K562 (cell line): Measurements from ENCODE around the gene CKS2. TPM values are rescaled to one million over a fixed set of nuclear protein-coding genes. Genes with fewer than 3 reads are reported as not detected.

ENCODE experiments used
- HCFC1 ChIP-seq: IDR thresholded peaks from 2 replicates; pipeline ENCODE4 v1.6.1; 2012; ENCODE audit warnings: low read depth, low read length, improper control_type of control experiment
- HNRNPK ChIP-seq: fragments of 200-400 bp; formaldehyde crosslinking; IDR thresholded peaks from one replicate; pipeline ENCODE4 v1.6.1; 2018; ENCODE audit warnings: mild to moderate bottlenecking, low read depth, low read length; ENCODE audit not compliant: poor library complexity, severe bottlenecking
- ILF3 ChIP-seq: fragments of 450-650 bp; IDR thresholded peaks from 2 replicates; pipeline ENCODE4 v1.6.1; 2018; ENCODE audit warnings: antibody characterized with exemption, mild to moderate bottlenecking, moderate library complexity, borderline replicate concordance
- MTA2 ChIP-seq: fragments of 450-650 bp; IDR thresholded peaks from 2 replicates; pipeline ENCODE4 v1.6.1; 2016; ENCODE audit warnings: low read depth
- NFATC3 ChIP-seq: fragments of 450-650 bp; IDR thresholded peaks from 2 replicates; pipeline ENCODE4 v1.6.1; 2017; ENCODE audit warnings: mild to moderate bottlenecking
- OTX1 ChIP-seq: fragments of 450-650 bp; formaldehyde crosslinking; IDR thresholded peaks from 2 replicates; pipeline ENCODE4 v1.4.0; 2022; ENCODE audit warnings: mild to moderate bottlenecking
- U2AF1 ChIP-seq: fragments of 200-400 bp; formaldehyde crosslinking; optimal IDR thresholded peaks from 2 replicates; pipeline ENCODE3; 2017; ENCODE audit warnings: mild to moderate bottlenecking, low read depth, low read length, moderate library complexity
- XRCC4 ChIP-seq: IDR thresholded peaks from one replicate; pipeline ENCODE4 v1.6.1; 2011; ENCODE audit not compliant: insufficient read depth, insufficient read length; ENCODE audit errors: extremely low read depth
- XRCC5 ChIP-seq: fragments of 200-400 bp; formaldehyde crosslinking; IDR thresholded peaks from 2 replicates; pipeline ENCODE4 v1.6.1; 2017; ENCODE audit warnings: low read depth, mild to moderate bottlenecking, low read length
- polyA plus RNA-seq, 8 experiments: library from polyadenylated mRNA; depleted of rRNA in 4 of 8; stranded (reverse) in 5 of 8; unstranded in 3 of 8; fragments of >200 nt; fragmentation: Nextera tagmentation in 2 of 8; fragmentation: Illumina TruSeq in 1 of 8; extraction: Ambion mirVana in 2 of 8; extraction: Trizol in 1 of 8; gene quantifications; 2 replicates each; pipeline versions ENCODE4 v1.2.1 to v1.2.3, GENCODE V29; 2011 to 2014; ENCODE audit warnings: inconsistent platforms in 1 of 8, missing spikeins in 1 of 8
- total RNA-seq, 7 experiments: library from RNA; depleted of rRNA in 6 of 7; stranded (reverse); fragments of >200 nt in 6 of 7; fragmentation: Illumina TruSeq in 2 of 7; extraction: Trizol in 2 of 7; gene quantifications; 2 replicates each; pipeline versions ENCODE4 v1.2.1 to v1.2.3, GENCODE V29; 2011 to 2021; ENCODE audit warnings: low replicate concordance in 1 of 7
- TF ChIP-seq, protein P1 (sequence below): sonication (generic); formaldehyde crosslinking; IDR thresholded peaks from 2 replicates; pipeline ENCODE4 v1.8.0; 2022; ENCODE audit warnings: mild to moderate bottlenecking, low read depth, missing genetic modification reagents
- TF ChIP-seq, protein P2 (sequence below): fragments of 200-600 bp; sonication (generic); IDR thresholded peaks from one replicate; pipeline ENCODE4 v1.6.1; 2012; ENCODE audit warnings: mild to moderate bottlenecking, low read depth, low read length, inconsistent platforms

Gene CKS2
- total and polyA plus RNA-seq, 9 of the 15 experiments (the other 6 are each of a cell fraction or from before 2014, with no cell fraction given) = 123 to 941 (median 321) TPM

DNA sequence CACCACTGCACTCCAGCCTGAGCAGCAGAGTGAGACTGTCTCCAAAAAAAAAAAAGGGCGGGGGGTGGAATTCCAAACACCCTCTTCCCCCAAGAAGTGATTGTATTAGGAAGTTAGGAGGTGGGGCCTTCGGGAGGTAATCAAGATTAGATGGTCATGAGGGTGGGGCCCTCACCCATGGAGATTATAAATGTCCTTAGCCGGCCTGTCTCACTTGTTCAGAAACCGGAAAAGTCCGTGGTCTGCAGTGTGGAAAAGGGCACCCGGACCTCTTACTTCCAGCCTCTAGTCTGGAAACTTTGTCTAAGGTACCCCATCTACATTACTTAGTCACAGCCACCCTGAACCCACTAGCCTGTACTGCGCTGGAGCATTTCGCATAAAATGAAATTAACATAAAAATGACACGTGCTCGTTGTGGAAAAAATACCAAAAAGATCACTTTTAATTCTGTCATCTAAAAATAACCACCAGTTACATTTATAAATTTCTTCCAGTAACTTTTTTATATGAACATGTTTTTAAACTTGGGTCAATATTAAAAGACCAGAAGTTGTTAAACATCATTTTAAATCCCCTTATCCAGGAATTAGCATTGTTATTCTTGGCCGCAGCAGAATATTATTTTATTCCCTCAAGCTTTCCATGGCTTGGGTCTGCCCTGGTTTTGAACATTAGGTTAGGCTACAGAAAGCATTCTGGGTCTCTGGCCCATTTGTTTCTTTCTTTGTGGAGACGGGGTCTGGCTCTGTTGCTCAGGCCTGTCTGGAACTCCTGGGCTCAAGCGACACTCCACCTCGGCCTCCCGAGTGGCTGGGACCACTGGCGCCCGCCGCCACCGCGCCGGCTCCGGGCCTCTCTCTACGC, 1.2 kb upstream of the CKS2 start (continued):
- TF ChIP-seq, protein P1, sequence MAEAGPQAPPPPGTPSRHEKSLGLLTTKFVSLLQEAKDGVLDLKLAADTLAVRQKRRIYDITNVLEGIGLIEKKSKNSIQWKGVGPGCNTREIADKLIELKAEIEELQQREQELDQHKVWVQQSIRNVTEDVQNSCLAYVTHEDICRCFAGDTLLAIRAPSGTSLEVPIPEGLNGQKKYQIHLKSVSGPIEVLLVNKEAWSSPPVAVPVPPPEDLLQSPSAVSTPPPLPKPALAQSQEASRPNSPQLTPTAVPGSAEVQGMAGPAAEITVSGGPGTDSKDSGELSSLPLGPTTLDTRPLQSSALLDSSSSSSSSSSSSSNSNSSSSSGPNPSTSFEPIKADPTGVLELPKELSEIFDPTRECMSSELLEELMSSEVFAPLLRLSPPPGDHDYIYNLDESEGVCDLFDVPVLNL (CRISPR knock-in tag) = no peak
- no peak for TF ChIP-seq HNRNPK
- TF ChIP-seq XRCC5 = no peak
- 0 out of 2 replicates have a peak, but pooled peaks have one; percentile 43 for TF ChIP-seq ILF3
- TF ChIP-seq, protein P2, sequence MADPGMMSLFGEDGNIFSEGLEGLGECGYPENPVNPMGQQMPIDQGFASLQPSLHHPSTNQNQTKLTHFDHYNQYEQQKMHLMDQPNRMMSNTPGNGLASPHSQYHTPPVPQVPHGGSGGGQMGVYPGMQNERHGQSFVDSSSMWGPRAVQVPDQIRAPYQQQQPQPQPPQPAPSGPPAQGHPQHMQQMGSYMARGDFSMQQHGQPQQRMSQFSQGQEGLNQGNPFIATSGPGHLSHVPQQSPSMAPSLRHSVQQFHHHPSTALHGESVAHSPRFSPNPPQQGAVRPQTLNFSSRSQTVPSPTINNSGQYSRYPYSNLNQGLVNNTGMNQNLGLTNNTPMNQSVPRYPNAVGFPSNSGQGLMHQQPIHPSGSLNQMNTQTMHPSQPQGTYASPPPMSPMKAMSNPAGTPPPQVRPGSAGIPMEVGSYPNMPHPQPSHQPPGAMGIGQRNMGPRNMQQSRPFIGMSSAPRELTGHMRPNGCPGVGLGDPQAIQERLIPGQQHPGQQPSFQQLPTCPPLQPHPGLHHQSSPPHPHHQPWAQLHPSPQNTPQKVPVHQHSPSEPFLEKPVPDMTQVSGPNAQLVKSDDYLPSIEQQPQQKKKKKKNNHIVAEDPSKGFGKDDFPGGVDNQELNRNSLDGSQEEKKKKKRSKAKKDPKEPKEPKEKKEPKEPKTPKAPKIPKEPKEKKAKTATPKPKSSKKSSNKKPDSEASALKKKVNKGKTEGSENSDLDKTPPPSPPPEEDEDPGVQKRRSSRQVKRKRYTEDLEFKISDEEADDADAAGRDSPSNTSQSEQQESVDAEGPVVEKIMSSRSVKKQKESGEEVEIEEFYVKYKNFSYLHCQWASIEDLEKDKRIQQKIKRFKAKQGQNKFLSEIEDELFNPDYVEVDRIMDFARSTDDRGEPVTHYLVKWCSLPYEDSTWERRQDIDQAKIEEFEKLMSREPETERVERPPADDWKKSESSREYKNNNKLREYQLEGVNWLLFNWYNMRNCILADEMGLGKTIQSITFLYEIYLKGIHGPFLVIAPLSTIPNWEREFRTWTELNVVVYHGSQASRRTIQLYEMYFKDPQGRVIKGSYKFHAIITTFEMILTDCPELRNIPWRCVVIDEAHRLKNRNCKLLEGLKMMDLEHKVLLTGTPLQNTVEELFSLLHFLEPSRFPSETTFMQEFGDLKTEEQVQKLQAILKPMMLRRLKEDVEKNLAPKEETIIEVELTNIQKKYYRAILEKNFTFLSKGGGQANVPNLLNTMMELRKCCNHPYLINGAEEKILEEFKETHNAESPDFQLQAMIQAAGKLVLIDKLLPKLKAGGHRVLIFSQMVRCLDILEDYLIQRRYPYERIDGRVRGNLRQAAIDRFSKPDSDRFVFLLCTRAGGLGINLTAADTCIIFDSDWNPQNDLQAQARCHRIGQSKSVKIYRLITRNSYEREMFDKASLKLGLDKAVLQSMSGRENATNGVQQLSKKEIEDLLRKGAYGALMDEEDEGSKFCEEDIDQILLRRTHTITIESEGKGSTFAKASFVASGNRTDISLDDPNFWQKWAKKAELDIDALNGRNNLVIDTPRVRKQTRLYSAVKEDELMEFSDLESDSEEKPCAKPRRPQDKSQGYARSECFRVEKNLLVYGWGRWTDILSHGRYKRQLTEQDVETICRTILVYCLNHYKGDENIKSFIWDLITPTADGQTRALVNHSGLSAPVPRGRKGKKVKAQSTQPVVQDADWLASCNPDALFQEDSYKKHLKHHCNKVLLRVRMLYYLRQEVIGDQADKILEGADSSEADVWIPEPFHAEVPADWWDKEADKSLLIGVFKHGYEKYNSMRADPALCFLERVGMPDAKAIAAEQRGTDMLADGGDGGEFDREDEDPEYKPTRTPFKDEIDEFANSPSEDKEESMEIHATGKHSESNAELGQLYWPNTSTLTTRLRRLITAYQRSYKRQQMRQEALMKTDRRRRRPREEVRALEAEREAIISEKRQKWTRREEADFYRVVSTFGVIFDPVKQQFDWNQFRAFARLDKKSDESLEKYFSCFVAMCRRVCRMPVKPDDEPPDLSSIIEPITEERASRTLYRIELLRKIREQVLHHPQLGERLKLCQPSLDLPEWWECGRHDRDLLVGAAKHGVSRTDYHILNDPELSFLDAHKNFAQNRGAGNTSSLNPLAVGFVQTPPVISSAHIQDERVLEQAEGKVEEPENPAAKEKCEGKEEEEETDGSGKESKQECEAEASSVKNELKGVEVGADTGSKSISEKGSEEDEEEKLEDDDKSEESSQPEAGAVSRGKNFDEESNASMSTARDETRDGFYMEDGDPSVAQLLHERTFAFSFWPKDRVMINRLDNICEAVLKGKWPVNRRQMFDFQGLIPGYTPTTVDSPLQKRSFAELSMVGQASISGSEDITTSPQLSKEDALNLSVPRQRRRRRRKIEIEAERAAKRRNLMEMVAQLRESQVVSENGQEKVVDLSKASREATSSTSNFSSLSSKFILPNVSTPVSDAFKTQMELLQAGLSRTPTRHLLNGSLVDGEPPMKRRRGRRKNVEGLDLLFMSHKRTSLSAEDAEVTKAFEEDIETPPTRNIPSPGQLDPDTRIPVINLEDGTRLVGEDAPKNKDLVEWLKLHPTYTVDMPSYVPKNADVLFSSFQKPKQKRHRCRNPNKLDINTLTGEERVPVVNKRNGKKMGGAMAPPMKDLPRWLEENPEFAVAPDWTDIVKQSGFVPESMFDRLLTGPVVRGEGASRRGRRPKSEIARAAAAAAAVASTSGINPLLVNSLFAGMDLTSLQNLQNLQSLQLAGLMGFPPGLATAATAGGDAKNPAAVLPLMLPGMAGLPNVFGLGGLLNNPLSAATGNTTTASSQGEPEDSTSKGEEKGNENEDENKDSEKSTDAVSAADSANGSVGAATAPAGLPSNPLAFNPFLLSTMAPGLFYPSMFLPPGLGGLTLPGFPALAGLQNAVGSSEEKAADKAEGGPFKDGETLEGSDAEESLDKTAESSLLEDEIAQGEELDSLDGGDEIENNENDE = no peak
- no peak for TF ChIP-seq HCFC1
- TF ChIP-seq NFATC3 = no peak
- no peak for TF ChIP-seq XRCC4
- no peak for TF ChIP-seq U2AF1
- TF ChIP-seq OTX1 (CRISPR knock-in tag) = 0 out of 2 replicates have a peak, but pooled peaks have one; percentile 25
- no peak for TF ChIP-seq MTA2
